KG1 (cell line): Measurements from ENCODE around the gene APOD.

ENCODE experiments used
- DNase-seq: peaks from one replicate; lab custom pipeline; 2025; lab: John Stamatoyannopoulos, UW

APOD gene

GRCh38 chr3:195524171-195524896 is 59.4 kb downstream of the APOD start:
- no peak for DNase-seq

GRCh38 chr3:195522254-195523023 is 61.3 kb downstream of the APOD start:
- DNase-seq, result no peak
